Activated CD4-positive, alpha-beta memory T cell treated with anti-CD3 and anti-CD28 coated beads for 36 hours (primary cell): Measurements from ENCODE around the gene POLR3E. TPM values are rescaled to one million over a fixed set of nuclear protein-coding genes. Genes with fewer than 3 reads are reported as not detected.

Experiments used
- CTCF ChIA-PET: fragments of 350-600 bp; sonication (Branson Sonifier 250); formaldehyde crosslinking; loops from one replicate; lab custom pipeline; 2021; ENCODE audit warnings: antibody characterized with exemption, inconsistent platforms; lab: Charles Lee
- POLR2A ChIA-PET: fragments of 350-600 bp; sonication (Branson Sonifier 250); formaldehyde crosslinking; loops from one replicate; lab custom pipeline; 2021; ENCODE audit warnings: antibody characterized with exemption; lab: Charles Lee
- DNase-seq: peaks from one replicate; pipeline ENCODE4 v3.0.0-alpha.2; 2020
- H3K27ac Mint-ChIP-seq: one replicate; pipeline ENCODE4 v1.8.0; 2021; ENCODE audit warnings: mixed read lengths
- H3K27me3 Mint-ChIP-seq: one replicate; pipeline ENCODE4 v1.8.0; 2021; ENCODE audit warnings: mixed read lengths
- H3K36me3 Mint-ChIP-seq: one replicate; pipeline ENCODE4 v1.8.0; 2021; ENCODE audit warnings: mixed read lengths
- H3K4me1 Mint-ChIP-seq: one replicate; pipeline ENCODE4 v1.8.0; 2021; ENCODE audit warnings: low read depth, mixed read lengths
- H3K4me3 Mint-ChIP-seq: one replicate; pipeline ENCODE4 v1.8.0; 2021; ENCODE audit warnings: mild to moderate bottlenecking, mixed read lengths
- H3K9me3 Mint-ChIP-seq: one replicate; pipeline ENCODE4 v1.8.0; 2021; ENCODE audit warnings: mixed read lengths
- intact Hi-C: fragments of 100-400 bp; cut with micrococcal nuclease; formaldehyde crosslinking; loops from one replicate; pipeline ENCODE4 v1.15.1; 2023
- total RNA-seq, 2 experiments: library from RNA; stranded (reverse); gene quantifications; one replicate each; pipeline ENCODE4 v1.2.3, GENCODE V29; 2021

The POLR3E gene
- total RNA-seq, 2 experiments from 2014 or later, result 75.0 to 80.3 TPM

DNA sequence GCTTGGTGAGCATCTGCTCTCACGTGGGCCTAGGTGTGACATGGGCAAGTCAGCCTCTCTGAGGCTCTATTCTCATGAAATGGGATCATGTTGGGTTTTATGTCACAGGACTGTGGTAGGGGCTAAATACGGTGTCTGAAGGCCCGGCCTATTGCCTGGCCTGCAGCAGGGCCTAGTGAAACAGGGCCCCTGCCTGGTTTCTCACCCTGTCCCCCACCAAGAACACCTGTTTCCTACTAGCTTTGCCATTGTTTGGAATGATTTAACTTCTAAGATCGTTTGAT is 29.1 kb downstream of the POLR3E start:
- Mint-ChIP-seq H3K9me3 (no peaks in the 10 kb centered on the region), H3K27me3 (no peaks in the 10 kb centered on the region), H3K27ac (no peak overlapping the region), H3K36me3 (peaks cover 31% of the 10 kb centered on the region), H3K4me1 (peaks cover 2% of the 10 kb centered on the region), H3K4me3 (no peak overlapping the region)
- POLR2A ChIA-PET, result no interaction called here
- DNase-seq, result no peak
- intact Hi-C loops, result loop anchor here (10.0 kb wide), 2 partner anchors 1022 to 1172 kb away; partner anchors contain the start of genes DNAH3 and LDAF1
- CTCF ChIA-PET, result no interaction called here

- Mint-ChIP-seq H3K27ac (peak overlapping the region; percentile 38), H3K9me3 (no peaks in the 10 kb centered on the region), H3K4me1 (peaks cover 1% of the 10 kb centered on the region), H3K4me3 (no peak overlapping the region), H3K36me3 (peaks cover 36% of the 10 kb centered on the region), H3K27me3 (no peaks in the 10 kb centered on the region)
- DNase-seq, result no peak
- intact Hi-C loops, result loop anchor here (10.0 kb wide), 2 partner anchors 1022 to 1172 kb away; partner anchors contain the start of genes DNAH3 and LDAF1
- ChIA-PET POLR2A (no interaction called here), CTCF (no interaction called here)
Observed at GRCh38 chr16:22326771-22327445, 29.7 kb downstream of the POLR3E start.

DNA sequence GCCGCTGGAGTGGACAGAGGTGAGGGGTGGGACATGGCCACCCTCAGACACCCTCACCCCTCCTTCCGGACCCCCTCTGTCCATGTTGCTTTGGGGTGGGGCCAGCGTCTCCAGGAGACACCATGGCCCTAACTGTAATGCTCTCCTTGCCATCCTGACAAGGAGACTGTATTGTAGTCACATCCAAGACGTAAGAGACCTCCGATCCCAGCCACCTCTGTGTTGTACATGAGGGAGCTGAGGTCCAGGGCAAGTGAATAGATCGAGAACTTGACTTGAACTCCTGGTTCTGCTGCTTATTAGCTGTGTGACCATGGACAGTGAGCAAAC is 30.2 kb downstream of the POLR3E start:
- Mint-ChIP-seq H3K36me3 (peaks cover 41% of the 10 kb centered on the region), H3K27ac (no peak overlapping the region), H3K9me3 (no peaks in the 10 kb centered on the region), H3K4me3 (no peak overlapping the region), H3K27me3 (no peaks in the 10 kb centered on the region), H3K4me1 (peaks cover 1% of the 10 kb centered on the region)
- ChIA-PET POLR2A (no interaction called here), CTCF (no interaction called here)
- no peak for DNase-seq
- intact Hi-C loops, result loop anchor here (10.0 kb wide), 2 partner anchors 1023 to 1173 kb away; partner anchors contain the start of genes DNAH3 and LDAF1

GRCh38 chr16:22328081-22328725 is 31.0 kb downstream of the POLR3E start:
- Mint-ChIP-seq H3K4me1 (peaks cover 1% of the 10 kb centered on the region), H3K27me3 (no peaks in the 10 kb centered on the region), H3K4me3 (no peak overlapping the region), H3K36me3 (peaks cover 43% of the 10 kb centered on the region), H3K27ac (no peak overlapping the region), H3K9me3 (no peaks in the 10 kb centered on the region)
- intact Hi-C loops, result loop anchor here (10.0 kb wide), 2 partner anchors 1023 to 1173 kb away; partner anchors contain the start of genes DNAH3 and LDAF1
- CTCF ChIA-PET, result no interaction called here
- POLR2A ChIA-PET, result no interaction called here
- DNase-seq, result no peak

- CTCF ChIA-PET, result interaction anchor here (0.6 to 1.1 kb wide), 2 partner anchors 8 to 304 kb away, joined by 3 to 5 read pairs; no protein-coding TSS in a partner anchor
Observed at GRCh38 chr16:22329199-22329695, 32.0 kb downstream of the POLR3E start.

GRCh38 chr16:22330326-22330725 is 33.1 kb downstream of the POLR3E start:
- POLR2A ChIA-PET, result no interaction called here
- H3K27me3 Mint-ChIP-seq, result no peaks in the 10 kb centered on the region
- DNase-seq, result no peak
- peaks cover 57% of the 10 kb centered on the region for H3K36me3 Mint-ChIP-seq
- H3K4me3 Mint-ChIP-seq, result no peak overlapping the region
- CTCF ChIA-PET, result no interaction called here
- H3K9me3 Mint-ChIP-seq, result no peaks in the 10 kb centered on the region
- intact Hi-C loops, result no loop called here
- H3K4me1 Mint-ChIP-seq, result peaks cover 1% of the 10 kb centered on the region
- H3K27ac Mint-ChIP-seq, result peak overlapping the region; percentile 63

More at GRCh38 chr16:22329199-22329695, 32.0 kb downstream of the POLR3E start:
- H3K27ac Mint-ChIP-seq, result no peak overlapping the region
- peaks cover 1% of the 10 kb centered on the region for H3K4me1 Mint-ChIP-seq
- no peaks in the 10 kb centered on the region for H3K27me3 Mint-ChIP-seq
- POLR2A ChIA-PET, result no interaction called here
- no peak overlapping the region for H3K4me3 Mint-ChIP-seq
- intact Hi-C loops, result loop anchor here (10.0 kb wide), 2 partner anchors 1024 to 1174 kb away; partner anchors contain the start of genes DNAH3 and LDAF1
- no peak for DNase-seq
- H3K9me3 Mint-ChIP-seq, result no peaks in the 10 kb centered on the region
- peaks cover 53% of the 10 kb centered on the region for H3K36me3 Mint-ChIP-seq

DNA sequence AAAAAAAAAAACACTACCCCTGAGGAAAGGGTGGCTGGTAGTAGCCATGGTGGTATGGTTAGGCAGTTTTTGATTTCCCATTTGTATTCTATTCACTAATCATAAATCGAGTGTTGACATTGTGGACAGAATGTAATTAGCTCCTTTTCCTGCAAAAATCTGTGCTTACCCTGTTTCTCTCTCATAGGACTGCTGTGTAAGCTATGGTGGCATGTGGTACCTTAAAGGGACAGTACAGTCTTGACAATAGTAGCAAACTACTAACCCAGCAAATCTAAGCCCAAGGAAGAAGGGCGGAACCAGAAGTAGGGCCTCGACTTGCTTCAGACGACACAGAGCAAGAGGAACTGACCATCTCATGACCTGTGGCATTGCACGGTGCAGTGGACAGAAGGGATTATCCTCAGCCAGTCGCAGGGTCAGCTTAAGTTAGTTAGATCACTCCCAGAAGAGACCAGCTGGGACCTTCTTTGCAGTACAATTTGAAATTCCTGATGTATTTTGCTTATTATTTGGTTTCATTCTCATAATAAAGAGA is 36.3 kb downstream of the POLR3E start:
- H3K36me3 Mint-ChIP-seq, result peaks cover 82% of the 10 kb centered on the region
- CTCF ChIA-PET, result interaction anchor here (1.9 kb wide), 1 partner anchor 15 kb away, joined by 8 read pairs; no protein-coding TSS in a partner anchor
- peaks cover 9% of the 10 kb centered on the region for H3K4me1 Mint-ChIP-seq
- no peak overlapping the region for H3K4me3 Mint-ChIP-seq
- peaks cover 22% of the 10 kb centered on the region for H3K9me3 Mint-ChIP-seq
- no peak for DNase-seq
- H3K27ac Mint-ChIP-seq, result peak overlapping the region; percentile 28
- intact Hi-C loops, result no loop called here
- no peaks in the 10 kb centered on the region for H3K27me3 Mint-ChIP-seq
- POLR2A ChIA-PET, result no interaction called here

DNA sequence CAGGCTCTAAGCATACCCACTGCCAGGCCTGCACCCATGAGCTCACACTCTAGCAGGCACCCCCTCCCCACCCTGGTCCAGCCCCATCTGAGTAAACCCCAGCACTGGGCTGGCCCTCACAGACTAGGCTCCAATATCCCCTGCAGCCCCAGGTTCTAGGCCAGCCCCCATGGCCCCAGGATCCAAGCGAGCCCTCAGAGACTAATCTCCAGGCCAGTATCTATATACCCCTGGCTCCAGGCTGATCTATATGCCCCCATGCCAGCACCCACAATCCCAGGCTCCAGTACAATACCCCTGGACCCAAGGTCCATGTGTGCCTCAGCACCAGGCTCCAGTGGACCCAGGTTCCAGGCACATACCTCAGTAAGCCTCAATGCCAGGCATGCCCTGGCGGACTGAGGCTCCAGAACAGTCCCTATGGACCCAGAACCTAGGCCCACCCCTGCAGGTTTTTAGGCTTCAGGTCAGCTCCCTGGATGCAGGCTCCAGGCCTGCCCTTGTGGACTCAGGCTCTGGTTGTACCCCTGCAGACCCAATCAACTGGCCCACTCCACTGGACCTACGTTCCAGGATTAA is 38.5 kb downstream of the POLR3E start:
- no peak for DNase-seq
- intact Hi-C loops, result no loop called here
- Mint-ChIP-seq H3K36me3 (peaks cover 78% of the 10 kb centered on the region), H3K27ac (no peak overlapping the region), H3K9me3 (peaks cover 32% of the 10 kb centered on the region), H3K27me3 (no peaks in the 10 kb centered on the region), H3K4me3 (no peak overlapping the region), H3K4me1 (peaks cover 8% of the 10 kb centered on the region)
- POLR2A ChIA-PET, result no interaction called here
- CTCF ChIA-PET, result interaction anchor here (1.2 kb wide), 1 partner anchor 15 kb away, joined by 3 read pairs; no protein-coding TSS in a partner anchor

DNA sequence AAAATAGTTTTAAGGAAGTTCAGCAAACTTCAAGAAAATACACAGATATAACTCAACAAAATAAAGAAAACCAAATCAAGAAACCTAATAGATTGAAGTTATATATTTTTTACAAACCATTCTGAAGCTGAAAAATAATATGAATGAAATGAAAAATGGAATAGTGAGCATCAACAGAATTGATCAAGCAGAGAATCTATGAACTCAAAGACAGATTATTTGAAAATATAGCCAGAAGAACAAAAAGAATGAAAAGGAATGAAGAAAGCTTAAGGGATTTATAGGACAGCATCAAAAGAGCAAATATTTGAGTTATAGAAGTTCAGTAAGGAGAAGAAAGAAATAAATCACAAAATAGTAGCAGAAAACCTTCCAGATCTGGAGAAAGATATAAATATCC is 39.4 kb downstream of the POLR3E start:
- no peak overlapping the region for H3K4me3 Mint-ChIP-seq
- H3K4me1 Mint-ChIP-seq, result peaks cover 8% of the 10 kb centered on the region
- no peak overlapping the region for H3K27ac Mint-ChIP-seq
- no peak for DNase-seq
- POLR2A ChIA-PET, result no interaction called here
- no peaks in the 10 kb centered on the region for H3K27me3 Mint-ChIP-seq
- peaks cover 80% of the 10 kb centered on the region for H3K36me3 Mint-ChIP-seq
- CTCF ChIA-PET, result interaction anchor here (0.6 to 1.5 kb wide), 3 partner anchors 16 to 684 kb away, joined by 3 to 4 read pairs (median 4); partner anchors contain the start of gene IGSF6
- H3K9me3 Mint-ChIP-seq, result peaks cover 37% of the 10 kb centered on the region
- intact Hi-C loops, result no loop called here

GRCh38 chr16:22337045-22337444 is 39.8 kb downstream of the POLR3E start:
- intact Hi-C loops, result no loop called here
- CTCF ChIA-PET, result interaction anchor here (0.6 to 1.5 kb wide), 3 partner anchors 16 to 685 kb away, joined by 3 to 4 read pairs (median 4); partner anchors contain the start of gene IGSF6

GRCh38 chr16:22337849-22338635 is 40.8 kb downstream of the POLR3E start:
- DNase-seq, result no peak
- CTCF ChIA-PET, result no interaction called here
- Mint-ChIP-seq H3K4me3 (no peak overlapping the region), H3K27ac (peak overlapping the region; percentile 5), H3K27me3 (no peaks in the 10 kb centered on the region), H3K4me1 (peaks cover 10% of the 10 kb centered on the region), H3K9me3 (peaks cover 39% of the 10 kb centered on the region), H3K36me3 (peaks cover 79% of the 10 kb centered on the region)
- intact Hi-C loops, result no loop called here
- POLR2A ChIA-PET, result interaction anchor here (1.5 to 1.6 kb wide), 2 partner anchors 16 to 35 kb away, joined by 3 to 5 read pairs; no protein-coding TSS in a partner anchor

More at GRCh38 chr16:22337045-22337444, 39.8 kb downstream of the POLR3E start:
- DNase-seq, result no peak
- POLR2A ChIA-PET, result interaction anchor here (1.6 kb wide), 1 partner anchor 17 kb away, joined by 5 read pairs; no protein-coding TSS in a partner anchor
- Mint-ChIP-seq H3K27me3 (no peaks in the 10 kb centered on the region), H3K36me3 (peaks cover 80% of the 10 kb centered on the region), H3K27ac (no peak overlapping the region), H3K9me3 (peaks cover 38% of the 10 kb centered on the region), H3K4me3 (no peak overlapping the region), H3K4me1 (peaks cover 9% of the 10 kb centered on the region)
